ENCODE measurements around the gene C6orf136.

The C6orf136 gene

GRCh38 chr6:30646450-30647241 is at the start of gene C6orf136:
TSS of gene C6orf136 (plus strand) at chr6:30647133. CDS start at chr6:30647232, 99 bp downstream.
- peak; percentile 94 for DNase-seq

GRCh38 chr6:30597315-30598144 is 49.4 kb upstream of the C6orf136 start:
- DNase-seq, result peak; percentile 89

- no peak for DNase-seq
Observed at GRCh38 chr6:30598912-30599624, 47.9 kb upstream of the C6orf136 start.

GRCh38 chr6:30599625-30600324 is 47.2 kb upstream of the C6orf136 start:
- DNase-seq, result no peak

GRCh38 chr6:30600451-30600961 is 46.4 kb upstream of the C6orf136 start:
- DNase-seq, result no peak

- DNase-seq, result no peak
Observed at GRCh38 chr6:30601436-30601814, 45.5 kb upstream of the C6orf136 start.

GRCh38 chr6:30601815-30602641 is 44.9 kb upstream of the C6orf136 start:
- DNase-seq, result no peak

GRCh38 chr6:30603961-30604360 is 43.0 kb upstream of the C6orf136 start:
- no peak for DNase-seq

GRCh38 chr6:30610065-30610464 is 36.9 kb upstream of the C6orf136 start:
- DNase-seq, result no peak

GRCh38 chr6:30611150-30611855 is 35.6 kb upstream of the C6orf136 start:
- DNase-seq, result no peak

- DNase-seq, result no peak
Observed at GRCh38 chr6:30611856-30612194, 35.1 kb upstream of the C6orf136 start.

GRCh38 chr6:30612213-30612612 is 34.7 kb upstream of the C6orf136 start:
- no peak for DNase-seq

- DNase-seq, result no peak
Observed at GRCh38 chr6:30612687-30613248, 34.2 kb upstream of the C6orf136 start.

GRCh38 chr6:30613251-30614043 is 33.5 kb upstream of the C6orf136 start:
- no peak for DNase-seq

GRCh38 chr6:30614044-30614842 is 32.7 kb upstream of the C6orf136 start:
- no peak for DNase-seq

GRCh38 chr6:30614843-30615218 is 32.1 kb upstream of the C6orf136 start:
- DNase-seq, result peak; percentile 81

GRCh38 chr6:30615219-30615957 is 31.5 kb upstream of the C6orf136 start:
- DNase-seq, result peak; percentile 75

All from activated CD8-positive, alpha-beta memory T cell treated with anti-CD3 and anti-CD28 coated beads, Interleukin-2, amount 50 U/mL, for 48 hours (primary cell).